ENCODE results near the gene ORC3.

ORC3 gene

DNA sequence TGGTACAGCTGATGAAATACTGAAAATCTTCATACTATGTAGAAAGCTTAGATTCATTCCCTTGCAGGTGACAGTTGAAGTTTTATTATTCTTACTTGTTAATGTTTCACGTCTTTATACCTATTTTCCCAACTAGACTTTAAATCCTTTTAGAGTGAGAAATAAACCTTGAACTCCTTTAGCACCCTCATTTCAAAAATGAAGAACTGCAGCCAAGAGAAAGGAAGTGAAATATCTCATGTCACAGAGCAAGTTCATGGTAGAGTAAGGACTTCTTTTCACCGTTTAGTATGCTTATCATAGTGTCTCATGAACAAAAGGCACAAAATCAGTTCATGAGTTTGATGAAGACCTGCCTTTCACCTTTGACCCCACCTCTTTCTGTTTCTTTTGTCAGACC is 38.5 kb downstream of the ORC3 start:
- H4K91ac ChIP-seq (ENCODE audit: low read length) = no peak overlapping the region
- no peak overlapping the region for H3K23ac ChIP-seq (ENCODE audit: low read length in 2 of 2)
- H2AFZ ChIP-seq (ENCODE audit: low read depth, low read length) = no peak overlapping the region
- no peak overlapping the region for H2AK5ac ChIP-seq (ENCODE audit: low read length, severe bottlenecking)
- H3K4me1 ChIP-seq (ENCODE audit: control insufficient read depth, insufficient read depth, low read depth, low read length) = no peaks in the 10 kb centered on the region
- H3K4me3 ChIP-seq (ENCODE audit: insufficient read depth in 1 of 2, low read depth in 1 of 2, low read length in 2 of 2) = no peak overlapping the region
- H2BK12ac ChIP-seq (ENCODE audit: low read length in 2 of 2) = no peak overlapping the region
- no peaks in the 10 kb centered on the region for H3K79me1 ChIP-seq (replicated peaks; ENCODE audit: low read length, poor library complexity, severe bottlenecking)
- H2BK15ac ChIP-seq (ENCODE audit: low read depth, poor library complexity, severe bottlenecking) = no peak overlapping the region
- no peak overlapping the region for H3K27ac ChIP-seq (ENCODE audit: low read length, poor library complexity, severe bottlenecking)
- WGBS = 100% methylated on average over 1 of the region's 2 CpGs
- H3K18ac ChIP-seq (ENCODE audit: low read depth in 1 of 2, low read length in 2 of 2) = no peak overlapping the region
- H3K4me2 ChIP-seq (ENCODE audit: low read length, poor library complexity, severe bottlenecking) = no peak overlapping the region
- H3K27me3 ChIP-seq (ENCODE audit: control insufficient read depth in 1 of 2, insufficient read depth in 1 of 2, low read length in 2 of 2) = no peaks in the 10 kb centered on the region
- H2BK5ac ChIP-seq (ENCODE audit: low read depth, low read length, poor library complexity, severe bottlenecking) = no peak overlapping the region
- H3K9ac ChIP-seq (ENCODE audit: low read length) = no peak overlapping the region
- H3K4ac ChIP-seq (ENCODE audit: low read depth in 1 of 2, low read length in 2 of 2) = no peak overlapping the region
- H4K8ac ChIP-seq (ENCODE audit: low read length) = no peak overlapping the region
- no peak overlapping the region for H2BK120ac ChIP-seq (ENCODE audit: low read depth, low read length)
- peaks cover 0 to 30% of the 10 kb centered on the region in 2 experiments for H3K36me3 ChIP-seq (ENCODE audit: control insufficient read depth in 1 of 2, insufficient read depth in 2 of 2, low read depth in 1 of 2, low read length in 2 of 2)
- no peak overlapping the region for H3K14ac ChIP-seq (ENCODE audit: low read length in 2 of 2)
- H3K9me3 ChIP-seq (ENCODE audit: control insufficient read depth, low read length) = no peaks in the 10 kb centered on the region
- no peak for DNase-seq

DNA sequence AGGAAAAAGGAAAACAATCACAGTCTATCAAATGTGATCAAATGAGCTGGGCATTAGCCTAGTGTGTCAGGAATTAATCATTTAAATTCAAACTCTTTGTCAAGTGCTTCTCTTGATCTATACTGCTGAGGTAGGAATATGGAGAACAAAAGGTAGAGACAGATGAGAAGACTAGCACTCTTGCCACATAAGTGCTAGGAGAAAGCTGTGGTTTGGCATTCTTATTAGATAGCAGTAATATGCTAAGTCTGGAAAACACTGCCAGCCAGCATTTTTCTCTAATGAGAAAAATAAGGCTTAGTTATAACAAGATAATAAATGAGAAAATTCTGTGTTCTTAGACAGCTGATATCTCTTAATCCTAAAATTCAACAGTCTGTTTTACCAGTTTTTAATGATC is 38.9 kb downstream of the ORC3 start:
- H3K9me3 ChIP-seq (ENCODE audit: control insufficient read depth, low read length) = no peaks in the 10 kb centered on the region
- H2BK120ac ChIP-seq (ENCODE audit: low read depth, low read length) = no peak overlapping the region
- no peak overlapping the region for H2BK12ac ChIP-seq (ENCODE audit: low read length in 2 of 2)
- H3K27ac ChIP-seq (ENCODE audit: low read length, poor library complexity, severe bottlenecking) = no peak overlapping the region
- no peak overlapping the region for H3K18ac ChIP-seq (ENCODE audit: low read depth in 1 of 2, low read length in 2 of 2)
- no peak for DNase-seq
- no peak overlapping the region for H3K4ac ChIP-seq (ENCODE audit: low read depth in 1 of 2, low read length in 2 of 2)
- H4K91ac ChIP-seq (ENCODE audit: low read length) = no peak overlapping the region
- no peaks in the 10 kb centered on the region for H3K79me1 ChIP-seq (replicated peaks; ENCODE audit: low read length, poor library complexity, severe bottlenecking)
- no peaks in the 10 kb centered on the region for H3K4me1 ChIP-seq (ENCODE audit: control insufficient read depth, insufficient read depth, low read depth, low read length)
- H2AK5ac ChIP-seq (ENCODE audit: low read length, severe bottlenecking) = no peak overlapping the region
- no peak overlapping the region for H3K14ac ChIP-seq (ENCODE audit: low read length in 2 of 2)
- H4K8ac ChIP-seq (ENCODE audit: low read length) = no peak overlapping the region
- H3K36me3 ChIP-seq (ENCODE audit: control insufficient read depth in 1 of 2, insufficient read depth in 2 of 2, low read depth in 1 of 2, low read length in 2 of 2) = peaks cover 0 to 31% of the 10 kb centered on the region in 2 experiments
- no peaks in the 10 kb centered on the region for H3K27me3 ChIP-seq (ENCODE audit: control insufficient read depth in 1 of 2, insufficient read depth in 1 of 2, low read length in 2 of 2)
- no peak overlapping the region for H3K23ac ChIP-seq (ENCODE audit: low read length in 2 of 2)
- no peak overlapping the region for H3K4me3 ChIP-seq (ENCODE audit: insufficient read depth in 1 of 2, low read depth in 1 of 2, low read length in 2 of 2)
- no peak overlapping the region for H3K4me2 ChIP-seq (ENCODE audit: low read length, poor library complexity, severe bottlenecking)
- no peak overlapping the region for H2BK15ac ChIP-seq (ENCODE audit: low read depth, poor library complexity, severe bottlenecking)
- H3K9ac ChIP-seq (ENCODE audit: low read length) = peak overlapping the region; percentile 20
- H2AFZ ChIP-seq (ENCODE audit: low read depth, low read length) = no peak overlapping the region
- no peak overlapping the region for H2BK5ac ChIP-seq (ENCODE audit: low read depth, low read length, poor library complexity, severe bottlenecking)

DNA sequence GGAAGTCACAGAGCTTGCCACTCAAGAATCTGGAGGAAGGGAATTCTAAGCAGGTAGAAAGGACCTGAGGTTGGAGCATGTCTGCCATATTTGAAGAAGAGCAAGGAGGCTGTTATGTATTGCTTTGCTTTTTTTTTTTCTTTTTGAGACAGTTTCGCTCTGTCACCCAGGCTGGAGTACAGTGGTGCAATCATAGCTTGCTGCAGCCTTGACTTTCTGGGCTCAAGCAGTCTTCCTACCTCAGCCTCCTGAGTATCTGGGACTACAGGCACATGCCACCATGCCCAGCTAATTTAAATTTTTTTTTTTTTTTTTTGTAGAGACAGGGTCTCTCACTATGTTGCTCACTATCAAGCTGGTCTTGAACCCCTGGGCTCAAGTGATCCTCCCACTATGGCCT is 40.8 kb downstream of the ORC3 start:
- Histone ChIP-seq H3K27ac (ENCODE audit: low read length, poor library complexity, severe bottlenecking) (no peak overlapping the region), H3K27me3 (ENCODE audit: control insufficient read depth in 1 of 2, insufficient read depth in 1 of 2, low read length in 2 of 2) (no peaks in the 10 kb centered on the region), H2BK15ac (ENCODE audit: low read depth, poor library complexity, severe bottlenecking) (no peak overlapping the region), H2AFZ (ENCODE audit: low read depth, low read length) (no peak overlapping the region), H2BK120ac (ENCODE audit: low read depth, low read length) (no peak overlapping the region), H3K9ac (ENCODE audit: low read length) (no peak overlapping the region), H3K36me3 (ENCODE audit: control insufficient read depth in 1 of 2, insufficient read depth in 2 of 2, low read depth in 1 of 2, low read length in 2 of 2) (peaks cover 2 to 36% of the 10 kb centered on the region in 2 experiments), H3K23ac (ENCODE audit: low read length in 2 of 2) (no peak overlapping the region), H2BK12ac (ENCODE audit: low read length in 2 of 2) (no peak overlapping the region), H2AK5ac (ENCODE audit: low read length, severe bottlenecking) (no peak overlapping the region), H3K4me2 (ENCODE audit: low read length, poor library complexity, severe bottlenecking) (no peak overlapping the region), H3K14ac (ENCODE audit: low read length in 2 of 2) (no peak overlapping the region), H3K18ac (ENCODE audit: low read depth in 1 of 2, low read length in 2 of 2) (no peak overlapping the region), H3K4ac (ENCODE audit: low read depth in 1 of 2, low read length in 2 of 2) (no peak overlapping the region), H3K4me3 (ENCODE audit: insufficient read depth in 1 of 2, low read depth in 1 of 2, low read length in 2 of 2) (no peak overlapping the region), H4K91ac (ENCODE audit: low read length) (no peak overlapping the region), H2BK5ac (ENCODE audit: low read depth, low read length, poor library complexity, severe bottlenecking) (no peak overlapping the region), H3K9me3 (ENCODE audit: control insufficient read depth, low read length) (no peaks in the 10 kb centered on the region), H3K79me1 (replicated peaks; ENCODE audit: low read length, poor library complexity, severe bottlenecking) (peaks cover 2% of the 10 kb centered on the region), H4K8ac (ENCODE audit: low read length) (no peak overlapping the region), H3K4me1 (ENCODE audit: control insufficient read depth, insufficient read depth, low read depth, low read length) (no peaks in the 10 kb centered on the region)
- no peak for DNase-seq
- WGBS = no CpG with 5 or more reads among the region's 1 CpG

DNA sequence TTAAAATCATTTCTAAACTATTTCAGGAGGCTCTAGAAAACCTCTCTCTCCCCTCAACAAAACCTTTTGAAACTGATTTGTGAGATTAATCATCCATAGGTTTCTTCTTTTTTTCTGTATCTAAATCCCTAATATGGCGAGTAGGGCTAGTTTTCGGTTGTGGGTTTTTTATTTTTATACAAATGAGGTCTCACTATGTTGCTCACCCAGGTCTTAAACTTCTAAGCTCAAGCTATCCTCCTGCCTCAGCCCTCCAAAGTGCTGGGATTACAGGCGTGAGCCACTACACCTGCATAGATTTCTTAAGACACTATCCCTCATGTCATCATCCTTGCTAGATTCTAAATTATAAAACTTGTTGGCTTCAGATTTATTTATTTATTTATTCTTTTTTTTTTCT is 43.9 kb downstream of the ORC3 start:
- Histone ChIP-seq H3K4me2 (ENCODE audit: low read length, poor library complexity, severe bottlenecking) (no peak overlapping the region), H2BK15ac (ENCODE audit: low read depth, poor library complexity, severe bottlenecking) (no peak overlapping the region), H3K79me1 (replicated peaks; ENCODE audit: low read length, poor library complexity, severe bottlenecking) (peaks cover 2% of the 10 kb centered on the region), H2AFZ (ENCODE audit: low read depth, low read length) (no peak overlapping the region), H3K18ac (ENCODE audit: low read depth in 1 of 2, low read length in 2 of 2) (no peak overlapping the region), H3K14ac (ENCODE audit: low read length in 2 of 2) (no peak overlapping the region), H3K4me3 (ENCODE audit: insufficient read depth in 1 of 2, low read depth in 1 of 2, low read length in 2 of 2) (no peak overlapping the region), H2BK120ac (ENCODE audit: low read depth, low read length) (no peak overlapping the region), H4K91ac (ENCODE audit: low read length) (no peak overlapping the region), H3K27me3 (ENCODE audit: control insufficient read depth in 1 of 2, insufficient read depth in 1 of 2, low read length in 2 of 2) (no peaks in the 10 kb centered on the region), H3K9ac (ENCODE audit: low read length) (no peak overlapping the region), H3K27ac (ENCODE audit: low read length, poor library complexity, severe bottlenecking) (no peak overlapping the region), H3K23ac (ENCODE audit: low read length in 2 of 2) (no peak overlapping the region), H4K8ac (ENCODE audit: low read length) (no peak overlapping the region), H3K9me3 (ENCODE audit: control insufficient read depth, low read length) (no peaks in the 10 kb centered on the region), H2BK5ac (ENCODE audit: low read depth, low read length, poor library complexity, severe bottlenecking) (no peak overlapping the region), H3K4ac (ENCODE audit: low read depth in 1 of 2, low read length in 2 of 2) (no peak overlapping the region), H3K36me3 (ENCODE audit: control insufficient read depth in 1 of 2, insufficient read depth in 2 of 2, low read depth in 1 of 2, low read length in 2 of 2) (peaks cover 2 to 62% of the 10 kb centered on the region in 2 experiments), H3K4me1 (ENCODE audit: control insufficient read depth, insufficient read depth, low read depth, low read length) (no peaks in the 10 kb centered on the region), H2BK12ac (ENCODE audit: low read length in 2 of 2) (no peak overlapping the region), H2AK5ac (ENCODE audit: low read length, severe bottlenecking) (no peak overlapping the region)
- no peak for DNase-seq
- 100% methylated on average over 3 of the region's 3 CpGs for WGBS
